ENCODE measurements around the gene ULK4.
"Not testable (repeated sequence)": the region's sequence is repeated elsewhere in the genome, so short reads cannot be mapped to it uniquely, and the experiment has no call there.

The ULK4 gene

DNA sequence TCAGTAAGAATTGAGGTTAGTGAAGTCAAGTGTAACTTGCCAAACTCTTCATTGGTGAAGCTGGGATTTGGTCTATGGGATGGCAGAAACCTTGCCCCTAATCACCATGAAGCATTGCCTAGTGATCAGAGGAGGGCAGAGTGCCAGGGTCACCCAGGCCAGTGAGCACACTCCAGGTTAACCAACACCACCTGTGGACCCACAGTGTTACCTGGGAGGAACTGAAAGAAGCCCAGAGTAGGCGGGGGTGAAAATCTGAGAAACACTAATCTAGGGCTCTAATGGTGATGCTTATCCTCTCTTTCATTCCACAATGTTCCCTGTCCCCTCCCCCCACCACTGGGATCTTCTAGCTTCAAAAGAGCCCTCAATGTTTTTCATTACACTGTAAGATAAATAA lies 389.8 kb downstream of the ULK4 start:
- no peak for DNase-seq (ENCODE audit: insufficient read length, low spot score)
- no peak for TF ChIP-seq POU2F2 (IDR thresholded peaks at IDR 0.05; ENCODE audit: low read depth, low read length)
- TF ChIP-seq SPI1 (IDR thresholded peaks at IDR 0.05; ENCODE audit: low read depth, low read length), result peak; percentile 75
- FAIRE-seq, result no peak

- no peak for DNase-seq (ENCODE audit: insufficient read length, low spot score)
- no peak for TF ChIP-seq POLR2A (IDR thresholded peaks at IDR 0.05; ENCODE audit: low read depth, low read length)
- TF ChIP-seq POU2F2 (IDR thresholded peaks at IDR 0.05; ENCODE audit: low read depth, low read length), result no peak
- no peak for TF ChIP-seq POLR2AphosphoS5 (IDR thresholded peaks at IDR 0.05; ENCODE audit: low read depth, low read length)
- TF ChIP-seq PAX5 (IDR thresholded peaks at IDR 0.05; ENCODE audit: insufficient read depth, low read length, severe bottlenecking), result no peak
- TF ChIP-seq TAF1 (IDR thresholded peaks at IDR 0.05; ENCODE audit: low read depth, low read length), result no peak
- no peak for TF ChIP-seq SPI1 (IDR thresholded peaks at IDR 0.05; ENCODE audit: low read depth, low read length)
- FAIRE-seq, result no peak
Observed at GRCh38 chr3:41569632-41570305, 392.1 kb downstream of the ULK4 start.

DNA sequence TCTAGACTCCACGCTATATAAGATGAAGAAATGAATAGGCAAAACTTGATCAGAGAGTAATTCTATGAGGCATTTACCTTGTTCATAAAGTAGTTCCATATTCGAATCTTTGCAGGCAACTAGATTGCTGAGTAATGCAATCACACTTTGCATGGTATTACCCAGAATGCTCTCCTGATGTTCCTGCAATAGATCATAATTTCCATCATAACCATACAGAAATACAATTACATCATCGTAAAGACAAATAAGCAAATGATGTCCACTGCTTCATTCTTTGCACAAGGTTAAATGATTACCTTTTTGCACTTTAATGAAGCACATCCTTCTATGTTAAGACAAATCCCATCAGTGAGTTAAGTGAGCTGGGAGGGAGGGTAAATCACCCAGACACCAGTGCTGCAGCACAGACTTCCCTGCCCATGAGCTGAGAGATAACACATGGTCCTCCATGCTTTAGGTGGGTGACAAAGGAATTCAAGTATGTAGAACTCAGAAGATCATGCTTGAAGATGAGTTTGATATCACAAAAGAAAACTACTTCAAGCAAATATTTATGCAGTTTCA lies 395.9 kb downstream of the ULK4 start:
- DNase-seq (ENCODE audit: insufficient read length, low spot score), result no peak
- no peak for FAIRE-seq
- no peak for TF ChIP-seq TAF1 (IDR thresholded peaks at IDR 0.05; ENCODE audit: low read depth, low read length)

DNA sequence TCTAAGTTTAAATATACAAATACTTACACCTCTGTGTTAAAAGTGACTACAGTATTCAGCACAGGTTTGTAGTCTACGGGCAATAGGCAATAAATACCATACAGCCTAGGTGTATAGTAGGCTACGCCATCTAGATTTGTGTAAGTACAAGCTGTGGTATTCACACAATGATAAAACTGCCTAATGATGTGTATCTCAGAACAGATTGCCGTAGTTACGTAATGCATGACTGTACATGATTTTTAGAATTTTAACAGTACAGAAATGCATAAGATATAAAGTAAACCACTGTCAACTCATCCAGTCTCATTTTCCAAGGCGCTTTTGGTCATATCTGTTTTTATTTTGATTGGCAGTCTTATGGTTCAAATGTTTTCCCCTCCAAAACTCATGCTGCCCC lies 396.9 kb downstream of the ULK4 start:
- DNase-seq (ENCODE audit: insufficient read length, low spot score), result no peak
- no peak for FAIRE-seq
- no peak for TF ChIP-seq PAX5 (IDR thresholded peaks at IDR 0.05; ENCODE audit: insufficient read depth, low read length, severe bottlenecking)
- no peak for TF ChIP-seq SPI1 (IDR thresholded peaks at IDR 0.05; ENCODE audit: low read depth, low read length)
- TF ChIP-seq POLR2AphosphoS5 (IDR thresholded peaks at IDR 0.05; ENCODE audit: low read depth, low read length), result no peak
- TF ChIP-seq TAF1 (IDR thresholded peaks at IDR 0.05; ENCODE audit: low read depth, low read length), result no peak
- TF ChIP-seq POLR2A (IDR thresholded peaks at IDR 0.05; ENCODE audit: low read depth, low read length), result no peak
- TF ChIP-seq POU2F2 (IDR thresholded peaks at IDR 0.05; ENCODE audit: low read depth, low read length), result no peak

- FAIRE-seq, result not testable (repeated sequence)
Observed at GRCh38 chr3:41556245-41556644, 405.7 kb downstream of the ULK4 start.

DNA sequence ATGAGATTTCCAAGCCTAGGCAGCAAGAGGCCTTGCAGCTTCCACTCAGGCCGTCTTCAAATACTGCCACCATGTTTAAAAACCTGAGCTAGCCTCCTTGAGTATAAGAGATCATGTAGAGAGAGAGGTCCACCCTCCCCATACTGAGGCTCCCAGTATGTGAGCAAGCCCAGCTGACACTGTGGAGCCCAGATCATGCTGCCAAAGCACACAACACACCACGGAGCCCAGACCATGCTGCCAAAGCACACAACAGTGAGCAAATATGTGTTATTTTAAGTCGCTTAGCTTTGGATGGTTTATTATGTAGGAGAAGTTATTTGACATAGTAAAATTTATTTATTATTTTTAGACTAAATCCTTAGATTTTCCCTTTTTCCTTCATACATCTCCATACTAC lies 428.9 kb downstream of the ULK4 start:
- DNase-seq (ENCODE audit: insufficient read length, low spot score), result no peak
- FAIRE-seq, result no peak
- no peak for TF ChIP-seq TAF1 (IDR thresholded peaks at IDR 0.05; ENCODE audit: low read depth, low read length)
- no peak for TF ChIP-seq PAX5 (IDR thresholded peaks at IDR 0.05; ENCODE audit: insufficient read depth, low read length, severe bottlenecking)
- TF ChIP-seq POU2F2 (IDR thresholded peaks at IDR 0.05; ENCODE audit: low read depth, low read length), result no peak

More at GRCh38 chr3:41556245-41556644, 405.7 kb downstream of the ULK4 start:
- not testable (repeated sequence) for DNase-seq (ENCODE audit: insufficient read length, low spot score)

GRCh38 chr3:41526995-41527573 lies 434.8 kb downstream of the ULK4 start:
- TF ChIP-seq PAX5 (IDR thresholded peaks at IDR 0.05; ENCODE audit: insufficient read depth, low read length, severe bottlenecking), result no peak
- no peak for TF ChIP-seq SPI1 (IDR thresholded peaks at IDR 0.05; ENCODE audit: low read depth, low read length)
- TF ChIP-seq POLR2A (IDR thresholded peaks at IDR 0.05; ENCODE audit: low read depth, low read length), result no peak
- FAIRE-seq (no peak), DNase-seq (ENCODE audit: insufficient read length, low spot score) (no peak)

DNA sequence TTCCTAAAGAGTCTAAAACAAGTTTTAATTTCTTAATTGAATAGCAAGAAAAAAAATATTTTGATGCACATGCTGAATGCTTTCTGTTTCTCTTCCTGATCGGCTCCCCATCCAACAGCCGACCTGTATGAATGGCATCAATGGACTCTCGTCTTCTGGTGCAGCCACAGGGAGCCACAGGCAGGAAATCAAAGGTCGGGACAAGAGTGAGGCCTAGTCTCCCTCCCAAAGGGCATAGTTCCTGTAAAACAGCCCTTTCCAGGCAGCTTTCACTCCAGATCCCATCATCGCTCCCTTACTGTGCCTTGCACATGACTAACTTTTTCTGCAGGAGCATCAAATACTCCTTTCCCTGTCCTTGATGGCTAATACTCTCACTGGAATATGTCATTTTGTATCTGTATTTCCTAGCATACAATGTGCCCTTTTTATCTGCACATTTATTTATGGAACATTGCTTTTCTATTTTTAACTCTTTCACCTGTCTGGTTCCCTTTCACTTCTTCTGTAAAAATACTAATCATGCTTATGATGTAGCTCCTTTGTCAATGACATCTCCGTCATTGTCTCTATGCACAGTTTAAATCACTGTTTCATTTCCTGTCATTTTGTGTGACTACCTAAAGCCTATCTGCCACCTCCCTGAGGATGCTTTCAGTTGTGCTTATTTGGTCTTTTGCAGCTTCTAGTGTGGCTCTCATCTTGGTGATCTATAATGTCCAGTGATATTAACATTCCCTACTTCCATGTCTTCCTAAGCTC lies 436.4 kb downstream of the ULK4 start:
- FAIRE-seq, result peak; percentile 85
- no peak for DNase-seq (ENCODE audit: insufficient read length, low spot score)
- no peak for TF ChIP-seq POLR2AphosphoS5 (IDR thresholded peaks at IDR 0.05; ENCODE audit: low read depth, low read length)
- peak; percentile 32; the same call in 1 of the 2 replicates for TF ChIP-seq SPI1 (IDR thresholded peaks at IDR 0.05; ENCODE audit: low read depth, low read length)
- no peak for TF ChIP-seq POLR2A (IDR thresholded peaks at IDR 0.05; ENCODE audit: low read depth, low read length)
- TF ChIP-seq PAX5 (IDR thresholded peaks at IDR 0.05; ENCODE audit: insufficient read depth, low read length, severe bottlenecking), result no peak
- no peak for TF ChIP-seq TAF1 (IDR thresholded peaks at IDR 0.05; ENCODE audit: low read depth, low read length)

- FAIRE-seq (no peak), DNase-seq (ENCODE audit: insufficient read length, low spot score) (no peak)
- peak; percentile 53; the same call in 1 of the 2 replicates for TF ChIP-seq POU2F2 (IDR thresholded peaks at IDR 0.05; ENCODE audit: low read depth, low read length)
- no peak for TF ChIP-seq POLR2AphosphoS5 (IDR thresholded peaks at IDR 0.05; ENCODE audit: low read depth, low read length)
Observed at GRCh38 chr3:41523897-41524296, 438.0 kb downstream of the ULK4 start.

DNA sequence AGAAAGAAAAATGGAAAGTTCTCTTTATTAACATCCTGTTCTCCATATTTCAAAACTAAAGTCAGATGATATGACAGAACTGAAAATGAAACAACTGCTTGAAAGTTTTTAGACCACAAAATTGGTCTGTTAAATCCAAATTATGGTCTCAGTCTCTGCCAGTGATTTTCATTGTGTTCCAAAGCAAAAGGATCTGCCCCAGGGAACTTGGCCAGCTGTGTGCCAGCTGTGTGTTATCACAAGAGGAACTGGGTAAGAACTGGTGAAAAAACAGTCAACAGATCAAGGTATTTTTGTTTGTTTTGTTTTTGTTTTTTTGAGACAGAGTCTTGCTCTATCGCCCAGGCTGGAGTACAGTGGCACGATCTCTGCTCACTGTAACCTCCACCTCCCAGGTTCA lies 439.3 kb downstream of the ULK4 start:
- DNase-seq (ENCODE audit: insufficient read length, low spot score) (no peak), FAIRE-seq (peak; percentile 75)
- TF ChIP-seq PAX5 (IDR thresholded peaks at IDR 0.05; ENCODE audit: insufficient read depth, low read length, severe bottlenecking) (no peak), TAF1 (IDR thresholded peaks at IDR 0.05; ENCODE audit: low read depth, low read length) (no peak), SPI1 (IDR thresholded peaks at IDR 0.05; ENCODE audit: low read depth, low read length) (peak; percentile 79)

Data from GM12891 (cell line).